GM18507 (cell line): ENCODE measurements around the gene NFKBIE.

Source experiments
- DNase-seq: peaks from one replicate; pipeline ENCODE4 v3.0.0; 2011; ENCODE audit warnings: low read depth; ENCODE audit not compliant: insufficient read length; ENCODE audit errors: extremely low spot score
- FAIRE-seq: peaks from 2 replicates; lab custom pipeline; 2011; peaks lifted over from hg19 to GRCh38; lab: Jason Lieb, UNC

The NFKBIE gene

DNA sequence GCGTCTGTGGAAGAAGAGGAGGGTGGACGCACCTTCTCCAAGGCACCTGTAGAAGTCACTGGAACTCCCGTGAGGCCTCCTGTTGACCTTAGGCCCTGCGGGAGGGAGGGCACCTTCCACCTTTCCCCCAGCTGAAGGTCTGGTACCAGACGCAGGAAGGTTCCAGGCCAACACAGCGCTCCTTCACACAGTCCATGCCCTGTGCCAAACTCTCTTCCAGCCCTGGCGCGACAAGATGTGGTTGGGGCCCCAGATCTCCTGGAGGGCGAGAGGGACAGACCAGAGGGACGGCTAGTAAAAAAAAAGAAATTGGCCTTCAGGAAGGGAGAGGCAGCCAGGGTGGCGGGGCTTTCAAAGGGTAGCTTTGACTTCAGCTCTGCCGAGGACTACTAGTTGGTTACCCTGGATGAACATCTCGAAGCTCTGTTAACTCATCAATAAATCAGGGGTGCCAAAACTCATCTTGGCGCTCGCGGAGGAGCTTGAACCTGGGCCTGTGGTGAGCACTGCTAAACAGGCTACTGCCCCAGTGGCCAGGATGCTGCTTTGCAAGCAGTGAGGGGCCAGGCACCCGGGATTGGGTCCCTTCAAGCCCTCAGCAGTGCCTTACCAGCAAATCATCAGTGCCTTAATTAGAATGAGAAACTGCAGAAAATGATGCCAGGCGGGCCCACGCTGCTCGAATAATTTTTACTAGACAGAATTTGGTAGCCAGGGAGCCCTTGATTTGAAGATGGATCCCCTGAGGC is 32.9 kb upstream of the NFKBIE start:
- no peak for FAIRE-seq
- DNase-seq = no peak

DNA sequence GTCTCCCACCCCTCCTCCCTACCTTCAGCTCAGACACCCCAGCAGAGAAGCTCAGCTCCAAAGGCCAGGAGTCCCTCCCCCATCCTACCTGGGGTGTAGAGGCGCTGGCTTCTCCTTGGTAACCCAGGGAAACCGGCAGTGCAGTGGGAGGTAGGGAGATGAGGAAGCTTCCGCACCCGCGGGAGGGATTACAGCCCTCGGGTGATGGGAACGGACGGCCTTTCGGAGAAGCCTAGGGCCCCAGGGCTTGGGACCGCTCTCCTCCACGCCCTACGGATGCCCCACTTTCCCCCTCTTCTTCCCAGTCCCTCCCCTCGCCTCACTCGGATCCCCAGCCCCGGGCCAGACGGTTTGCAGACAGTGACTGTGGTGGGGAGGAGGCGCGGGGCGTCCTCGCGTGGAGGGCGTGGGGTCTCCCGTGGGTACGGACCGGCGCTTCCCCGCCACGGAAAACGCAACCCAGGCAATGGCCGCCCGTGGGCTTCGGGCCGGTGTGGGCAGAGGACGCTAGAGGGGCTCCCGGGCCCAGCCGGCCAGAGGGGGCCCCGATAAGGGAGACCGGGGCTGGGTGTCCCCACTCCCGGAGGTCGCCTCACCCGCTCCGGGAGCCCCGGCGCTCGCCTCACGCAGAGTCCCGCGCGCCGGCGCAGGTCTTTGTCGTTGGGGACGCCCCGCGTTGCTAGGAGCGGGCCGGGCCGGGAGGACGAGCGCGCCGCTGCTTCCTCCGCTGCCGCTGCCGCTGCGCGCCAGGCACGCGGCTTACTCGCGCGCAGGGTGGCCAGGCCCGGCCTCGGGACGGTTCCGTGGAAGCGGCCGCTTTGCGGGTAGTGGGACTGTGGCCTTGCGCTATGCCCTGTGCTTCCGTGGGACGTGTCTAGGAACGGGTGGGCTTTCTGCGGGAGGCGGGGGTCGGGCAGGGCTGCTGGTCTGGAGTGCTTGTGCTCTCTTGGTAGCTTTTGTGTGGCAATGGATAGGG is 32.0 kb upstream of the NFKBIE start:
- no peak for FAIRE-seq

DNA sequence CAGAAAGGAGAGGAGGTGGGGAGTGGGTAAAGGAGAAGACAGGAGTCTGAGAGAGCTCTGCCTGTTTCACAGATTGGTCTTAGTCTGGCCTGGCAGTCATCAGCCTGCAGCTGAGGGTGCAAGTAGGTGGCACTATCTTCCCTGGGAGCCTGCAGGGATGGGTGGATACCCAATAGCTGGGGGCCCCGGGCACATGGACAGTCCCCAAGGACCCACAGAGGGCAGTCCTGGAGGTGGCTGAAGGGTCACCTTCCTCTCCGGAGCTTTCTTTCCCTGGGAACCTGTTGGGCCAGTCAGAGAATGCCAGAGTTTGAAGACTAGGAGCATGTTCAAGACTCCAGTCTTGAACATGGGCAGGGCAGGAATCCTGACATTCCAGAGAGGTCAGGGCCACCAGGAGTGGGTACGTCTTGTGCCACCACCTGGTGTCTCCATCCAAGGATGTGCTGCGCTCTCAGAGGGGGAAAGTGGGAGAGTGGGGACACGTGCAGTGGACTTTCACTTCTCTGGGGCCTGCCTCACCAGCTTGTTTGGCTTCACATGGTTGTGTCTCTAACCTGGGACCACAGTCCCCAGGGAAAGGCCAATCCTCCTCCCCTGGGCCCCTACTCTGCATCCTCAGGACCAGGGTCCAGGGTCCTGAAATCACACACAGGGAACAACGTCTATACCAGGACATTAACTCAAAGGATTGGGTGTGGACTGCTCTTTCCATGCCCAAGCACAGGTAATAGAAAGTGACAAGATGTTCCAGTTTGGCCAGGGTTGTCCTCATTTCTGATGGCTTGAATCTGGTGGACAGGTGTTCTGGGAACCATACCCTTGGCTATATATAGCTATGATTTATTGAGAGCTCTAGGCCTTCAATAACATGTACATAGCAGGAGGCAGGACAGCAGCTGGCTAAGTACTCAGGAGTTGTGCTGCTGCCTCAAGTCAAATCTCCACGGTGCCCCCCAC is 29.8 kb upstream of the NFKBIE start:
- FAIRE-seq = no peak
- DNase-seq = no peak

More for the DNA sequence above, 32.0 kb upstream of the NFKBIE start:
- DNase-seq = no peak

DNA sequence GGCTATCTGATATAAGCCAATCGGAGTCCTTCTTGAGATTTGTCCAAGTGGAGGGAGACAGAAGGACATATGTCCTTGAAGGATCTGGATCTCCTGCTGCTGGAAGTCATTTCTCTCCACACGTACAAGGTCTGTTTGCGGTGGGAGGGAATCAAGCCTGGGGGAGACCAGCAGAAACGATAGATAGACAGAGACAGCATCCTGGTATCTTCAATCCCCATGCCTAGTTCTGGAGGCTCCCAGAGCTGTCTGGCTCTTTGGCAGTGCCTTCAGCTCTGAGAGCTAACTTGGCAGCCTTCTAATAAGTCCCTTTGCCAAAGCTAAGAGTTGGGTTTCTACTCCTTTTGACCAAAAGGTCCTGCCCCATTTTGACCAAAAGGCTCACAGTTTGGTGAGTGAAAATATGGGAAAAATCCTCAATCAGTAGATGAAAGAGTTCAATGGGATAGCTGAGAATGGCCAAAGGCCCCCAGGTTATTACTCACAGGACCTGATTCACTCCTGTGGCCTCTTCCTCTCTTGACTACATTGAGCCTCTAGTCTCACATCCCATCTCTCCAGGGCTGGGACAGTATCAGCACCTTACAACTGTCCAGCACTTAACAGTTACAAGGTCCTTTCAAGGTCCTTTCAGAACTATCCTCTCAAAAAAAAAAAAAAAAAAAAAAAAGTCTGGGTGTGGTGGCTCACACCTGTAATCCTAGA is 27.5 kb upstream of the NFKBIE start:
- FAIRE-seq (no peak), DNase-seq (no peak)

DNA sequence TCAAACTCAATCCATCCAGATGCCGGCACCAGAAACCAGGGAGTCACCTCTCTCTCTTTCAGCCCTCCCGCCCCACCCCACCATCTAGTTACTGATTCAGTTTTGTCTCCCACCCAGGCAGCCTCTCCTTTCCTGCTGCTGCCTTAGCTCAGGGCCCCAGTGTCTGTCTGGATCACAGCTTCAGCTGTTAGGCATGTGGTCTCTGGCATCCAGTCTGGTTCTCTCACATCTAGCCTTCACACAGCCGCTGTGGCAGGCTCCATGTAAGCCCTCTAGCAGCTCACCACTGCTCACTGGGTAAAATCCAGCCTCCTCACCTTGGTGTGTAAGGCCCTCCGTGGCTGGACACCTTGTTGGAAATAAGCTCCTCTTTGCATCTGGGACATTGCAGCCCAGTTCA is 26.5 kb upstream of the NFKBIE start:
- DNase-seq = no peak
- FAIRE-seq = no peak

DNA sequence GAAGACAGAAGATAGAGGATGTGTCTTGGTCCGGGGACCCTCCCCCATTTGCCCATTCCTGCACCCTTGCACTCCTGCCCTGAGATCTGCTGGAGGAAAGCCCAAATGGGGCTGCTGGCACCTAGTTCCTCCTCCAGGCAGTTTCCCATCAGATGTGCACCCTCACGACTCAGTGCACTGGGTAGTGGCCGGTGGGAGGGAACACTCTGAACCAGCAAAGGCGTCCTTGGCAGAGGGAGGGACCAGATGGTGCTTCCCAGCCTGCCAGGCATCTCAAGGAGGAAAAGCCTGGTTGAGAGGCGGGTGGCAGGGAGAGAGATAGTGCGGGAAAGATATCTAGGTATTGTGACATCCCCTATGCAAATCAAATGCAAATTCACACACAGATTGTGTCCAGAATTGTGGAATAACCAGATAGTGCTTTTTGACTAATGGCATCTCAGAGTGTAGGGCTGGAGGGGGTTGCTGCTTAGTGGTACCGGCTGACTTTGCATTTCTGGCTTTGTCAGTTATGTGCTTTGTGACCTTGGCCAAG is 24.4 kb upstream of the NFKBIE start:
- no peak for FAIRE-seq
- no peak for DNase-seq

DNA sequence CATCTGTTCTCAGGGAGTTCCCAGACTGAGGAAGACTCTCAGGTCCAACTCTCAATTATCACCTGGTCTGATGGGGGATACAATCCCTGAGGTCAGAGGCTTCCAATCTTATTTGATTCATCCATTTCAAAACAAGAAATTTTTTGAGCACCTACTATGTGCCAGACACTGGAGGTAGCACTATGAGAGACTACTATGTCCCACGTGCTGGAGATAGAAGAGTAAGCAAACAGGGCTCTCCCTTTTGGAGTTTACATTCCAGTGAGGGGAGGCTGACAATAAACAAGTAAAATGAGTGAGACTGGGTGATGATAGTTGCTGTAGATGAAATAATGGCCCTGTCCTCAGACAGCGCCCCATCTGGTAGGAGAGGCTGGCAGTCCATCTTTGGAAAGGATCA is 21.4 kb upstream of the NFKBIE start:
- FAIRE-seq (no peak), DNase-seq (no peak)

DNA sequence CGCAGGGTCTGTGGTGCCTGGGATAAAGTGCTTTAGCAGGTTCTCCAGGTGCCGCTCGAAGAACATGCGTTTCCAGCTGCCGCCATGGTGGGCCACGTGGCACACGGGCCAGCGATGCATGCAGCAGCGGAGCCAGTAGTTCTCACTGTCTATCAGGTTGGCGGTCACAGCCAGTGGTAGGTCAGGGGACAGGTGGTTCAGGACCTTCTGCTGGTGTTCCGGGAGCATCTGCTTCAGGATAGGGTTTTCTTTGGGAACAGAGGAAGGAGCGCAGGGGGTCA is 20.9 kb upstream of the NFKBIE start:
- no peak for FAIRE-seq

DNA sequence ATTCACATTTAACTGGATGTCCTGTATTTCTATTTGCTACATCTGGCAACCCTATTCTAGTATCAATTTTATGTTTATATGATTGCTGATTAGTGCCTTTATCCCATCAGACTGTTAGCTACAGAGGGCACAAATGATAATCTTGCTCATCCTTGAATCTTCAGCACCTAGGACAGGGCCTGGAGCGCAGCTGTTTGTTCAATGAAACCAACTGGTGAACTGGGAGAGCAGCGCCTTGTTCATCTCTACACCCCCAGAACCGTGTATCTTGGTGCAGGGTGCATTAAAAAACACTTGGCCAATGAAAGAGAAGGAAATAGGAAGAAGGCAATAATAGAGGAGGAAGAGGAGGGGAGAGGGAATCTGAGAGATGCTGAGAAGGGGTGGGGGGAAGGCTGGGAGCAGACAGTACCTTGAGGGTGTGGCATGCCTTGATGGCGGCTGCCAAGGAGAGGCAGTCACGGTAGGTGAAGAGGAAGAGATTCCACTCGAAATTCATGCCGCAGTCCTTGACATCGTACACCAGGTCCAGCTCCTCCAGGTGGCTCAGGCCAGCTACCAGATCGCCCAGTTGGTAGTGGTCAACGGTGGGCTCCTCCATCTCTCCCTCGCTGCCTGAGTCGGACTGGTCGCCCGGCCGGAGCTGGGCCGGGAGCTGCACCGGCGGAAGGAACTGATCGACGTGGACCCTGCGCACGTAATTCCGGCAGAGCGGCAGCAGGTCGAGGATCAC is 20.4 kb upstream of the NFKBIE start:
- no peak for DNase-seq
- no peak for FAIRE-seq

More for the DNA sequence above, 20.9 kb upstream of the NFKBIE start:
- no peak for DNase-seq

DNA sequence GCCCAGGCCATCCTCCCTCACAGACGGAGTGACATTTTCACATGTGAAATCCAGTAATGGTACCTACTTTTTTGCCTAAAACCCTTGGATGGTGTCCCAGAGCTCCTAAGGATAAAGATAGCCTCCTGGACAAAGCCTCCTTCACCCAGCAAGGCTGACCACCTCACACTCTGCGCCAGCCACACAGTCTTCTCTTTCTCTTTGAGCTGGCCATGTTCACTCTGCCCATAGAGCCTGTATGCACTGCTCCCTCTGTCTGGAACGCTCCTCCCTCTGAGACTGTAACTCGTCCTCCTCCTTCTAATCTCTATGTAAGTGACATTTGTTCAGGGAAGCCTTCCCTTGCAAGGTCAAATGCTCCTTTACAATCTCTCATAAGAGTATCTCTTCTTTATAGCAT is 19.5 kb upstream of the NFKBIE start:
- no peak for FAIRE-seq
- DNase-seq = no peak

DNA sequence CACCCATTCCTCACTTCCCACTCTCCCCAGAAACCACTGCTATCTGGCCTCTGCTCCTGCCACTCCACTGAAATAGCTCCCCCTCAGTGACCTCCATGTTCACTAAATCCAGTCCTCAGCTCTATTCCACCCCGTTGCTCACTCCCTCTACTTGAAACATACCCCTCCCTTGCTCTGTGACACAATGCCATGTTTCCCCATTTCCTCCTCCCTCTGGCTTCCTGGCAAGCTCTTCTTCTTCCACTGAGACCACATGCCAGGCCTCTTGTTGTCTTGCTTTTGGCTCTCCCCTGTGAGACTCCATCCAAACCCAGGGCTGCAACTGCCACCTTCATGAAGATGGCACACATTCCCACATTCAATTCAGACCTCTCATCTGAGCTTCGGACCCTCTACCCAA is 18.8 kb upstream of the NFKBIE start:
- DNase-seq (no peak), FAIRE-seq (no peak)

DNA sequence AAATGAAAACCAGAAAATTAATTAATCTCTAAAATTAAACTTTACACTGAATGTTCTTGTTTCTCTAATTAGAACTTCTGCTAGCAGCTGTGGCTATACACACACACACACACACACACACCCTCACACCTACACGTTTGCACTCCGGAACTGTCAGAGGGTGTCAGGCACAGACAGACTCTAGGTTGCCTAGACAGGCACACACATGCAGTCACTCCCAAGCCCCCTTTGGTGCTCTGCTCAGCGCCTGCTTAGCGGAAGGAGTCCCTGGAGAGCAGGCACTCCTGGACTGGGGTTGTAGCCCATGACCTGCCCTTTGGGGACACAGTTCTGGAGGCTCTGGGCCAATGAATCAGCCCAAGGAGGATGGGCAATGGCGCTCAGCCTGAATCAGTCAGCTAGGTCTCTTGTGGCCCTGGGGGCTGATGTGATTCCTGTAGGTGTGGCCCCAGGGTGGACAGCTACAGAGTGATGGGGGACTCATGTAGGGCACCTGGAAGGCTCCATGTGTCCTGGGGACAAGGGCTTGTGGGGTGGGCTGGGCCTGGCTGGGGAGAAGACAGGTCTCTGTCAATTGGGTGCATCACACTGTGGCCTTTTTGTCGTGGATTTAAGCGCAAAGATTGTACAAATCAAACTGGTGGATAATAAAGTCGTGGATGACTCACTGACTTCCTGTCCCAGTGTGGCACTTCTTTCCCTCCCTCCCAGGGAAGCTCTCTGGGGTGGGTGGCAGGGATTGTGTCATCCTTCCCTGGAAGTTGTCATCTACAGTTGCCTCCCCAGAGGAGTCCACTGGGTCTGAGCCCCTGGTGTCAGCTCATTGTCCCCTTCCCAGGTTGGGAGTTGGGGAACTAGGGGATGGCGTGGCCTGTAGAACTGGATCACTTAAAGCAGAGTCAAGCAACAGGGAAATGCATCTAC is 13.7 kb upstream of the NFKBIE start:
- FAIRE-seq = no peak
- DNase-seq = no peak

DNA sequence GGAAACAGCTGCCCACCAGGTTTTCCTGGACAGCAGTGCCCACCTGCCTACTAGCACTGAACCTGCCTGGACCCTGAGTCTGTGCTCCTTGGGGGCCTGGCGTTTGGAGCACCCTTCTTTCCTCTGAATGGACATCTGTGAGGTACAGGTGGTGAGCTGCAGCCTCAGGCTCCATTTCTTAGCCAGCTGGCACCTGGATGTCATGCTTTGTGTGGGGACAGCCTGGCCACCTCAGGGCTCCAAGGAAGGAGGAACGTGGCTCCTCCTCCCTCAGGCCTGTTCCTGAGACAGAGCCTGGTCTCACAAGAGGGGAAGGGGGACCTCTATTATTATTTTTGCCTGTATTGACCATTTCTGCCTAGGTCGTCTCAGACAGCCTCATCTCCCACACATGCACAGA is 13.0 kb upstream of the NFKBIE start:
- FAIRE-seq (no peak), DNase-seq (no peak)

DNA sequence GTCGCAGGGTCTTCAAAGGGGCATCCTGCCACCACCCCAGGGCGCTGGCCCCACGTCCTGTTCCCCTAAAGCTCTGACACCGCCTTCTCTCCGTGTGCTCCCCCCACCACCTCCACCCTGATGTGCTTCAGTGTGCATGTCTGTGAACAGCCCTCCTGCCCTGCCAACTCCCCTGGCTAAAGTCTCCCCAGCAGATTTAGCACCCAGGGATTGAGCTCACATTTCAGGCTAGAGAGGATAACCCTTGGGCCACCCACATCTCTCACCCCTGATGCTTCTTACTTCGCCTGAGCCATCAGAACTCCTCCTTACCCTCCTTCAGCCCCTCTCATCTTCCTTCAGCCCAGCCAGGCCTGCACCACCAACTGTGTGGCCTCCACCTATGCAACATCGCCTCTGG is 12.4 kb upstream of the NFKBIE start:
- FAIRE-seq = no peak

DNA sequence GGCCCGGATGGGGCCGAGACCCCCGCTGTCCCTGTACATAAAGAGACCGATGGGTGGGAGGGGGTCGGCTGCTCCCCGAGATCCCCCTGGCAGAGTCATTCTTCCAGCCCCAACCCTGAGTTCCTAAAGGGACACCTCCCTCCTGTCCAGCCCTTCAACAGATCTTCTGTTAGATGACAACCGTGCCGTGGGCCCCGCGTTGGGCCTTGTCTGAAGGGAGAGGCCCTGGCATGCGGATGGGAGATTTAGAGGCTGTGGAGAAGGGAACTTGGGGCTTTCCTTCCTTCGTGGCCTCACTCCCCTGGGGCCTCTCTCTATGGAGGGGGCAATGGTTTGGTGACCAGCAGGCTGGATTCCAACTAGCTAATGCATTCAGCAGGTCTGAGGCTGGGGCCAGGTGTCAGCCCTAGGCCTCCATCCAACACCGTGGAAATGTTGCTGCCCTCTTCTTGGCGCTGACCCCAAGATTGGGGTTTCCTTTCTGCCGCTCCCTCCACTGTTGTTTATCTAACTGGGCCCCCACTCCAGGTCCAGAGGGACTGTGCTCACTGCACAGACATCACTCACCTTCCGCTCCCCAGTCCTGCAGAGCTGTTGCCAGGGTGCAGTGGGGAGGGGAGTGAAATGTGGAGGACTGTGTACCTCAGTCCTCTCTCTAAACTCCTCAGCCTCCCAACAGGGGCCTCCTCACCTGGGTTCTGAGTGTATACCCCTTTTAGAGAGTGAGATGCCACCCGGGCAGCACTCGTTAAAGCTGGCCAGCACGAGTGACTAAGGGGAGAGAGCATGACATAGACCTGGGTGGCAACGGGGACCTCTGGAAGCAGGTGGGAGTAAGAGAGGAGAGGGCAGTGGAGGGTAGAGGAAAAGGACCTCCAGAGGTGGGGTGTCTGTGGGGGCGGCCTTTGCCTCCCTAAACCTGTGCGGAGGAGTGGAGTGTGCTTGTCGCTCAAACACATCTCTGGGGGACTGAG is 11.6 kb upstream of the NFKBIE start:
- FAIRE-seq (no peak), DNase-seq (no peak)

More for the DNA sequence above, 12.4 kb upstream of the NFKBIE start:
- no peak for DNase-seq
